Spleen (tissue), 11 donors: ENCODE data around the gene RPTOR. TPM values are rescaled to one million over a fixed set of nuclear protein-coding genes. Genes with fewer than 3 reads are reported as not detected.

Experiments used
- DNase-seq: peaks from one replicate; pipeline ENCODE4 v3.0.0-alpha.2; 2020
- H3K27ac ChIP-seq, 8 donors: fragments of 200-600 bp; sonication (generic) in 7 of 8; 1 replicate in 4 of 8; 2 replicates in 4 of 8; pipeline versions ENCODE4 v1.5.0 to v1.8.0; 2016 to 2021; ENCODE audit warnings: inconsistent platforms in 4 of 8, mild to moderate bottlenecking in 4 of 8, moderate library complexity in 1 of 8
- H3K27me3 ChIP-seq, 7 donors: fragments of 200-600 bp; sonication (generic) in 6 of 7; replicated peaks in 1 of 7; 1 replicate in 4 of 7; 2 replicates in 3 of 7; pipeline versions ENCODE4 v1.5.0 to v1.8.0; 2016 to 2021; ENCODE audit warnings: inconsistent platforms in 3 of 7, mild to moderate bottlenecking in 1 of 7
- H3K36me3 ChIP-seq, 6 donors: fragments of 200-600 bp; sonication (generic) in 5 of 6; 1 replicate in 4 of 6; 2 replicates in 2 of 6; pipeline versions ENCODE4 v1.5.0 to v1.8.0; 2016 to 2021; ENCODE audit warnings: inconsistent platforms in 2 of 6
- H3K4me1 ChIP-seq, 6 donors: fragments of 200-600 bp; sonication (generic) in 5 of 6; 1 replicate in 3 of 6; 2 replicates in 3 of 6; pipeline versions ENCODE4 v1.5.0 to v1.8.0; 2016 to 2021; ENCODE audit warnings: inconsistent platforms in 3 of 6
- H3K4me3 ChIP-seq, 8 donors: fragments of 200-600 bp; sonication (generic) in 7 of 8; 1 replicate in 4 of 8; 2 replicates in 4 of 8; pipeline versions ENCODE4 v1.5.0 to v1.8.0; 2016 to 2021; ENCODE audit warnings: inconsistent platforms in 4 of 8, mild to moderate bottlenecking in 4 of 8, moderate library complexity in 2 of 8
- H3K9me3 ChIP-seq, 8 donors: fragments of 200-600 bp; sonication (generic) in 7 of 8; 1 replicate in 4 of 8; 2 replicates in 4 of 8; pipeline versions ENCODE4 v1.5.0 to v1.8.0; 2016 to 2021; ENCODE audit warnings: inconsistent platforms in 4 of 8
- CTCF ChIP-seq, 11 experiments: fragments of 200-600 bp in 7 of 11; fragments of 450-650 bp in 4 of 11; sonication (generic) in 4 of 11; IDR thresholded peaks in 8 of 11; conservative IDR thresholded peaks in 3 of 11; 1 replicate in 7 of 11; 2 replicates in 4 of 11; pipeline versions ENCODE4 v1.4.0 to v1.8.0; 2016 to 2021; ENCODE audit warnings: antibody characterized with exemption in 11 of 11, inconsistent platforms in 4 of 11, mild to moderate bottlenecking in 1 of 11
- POLR2A ChIP-seq, 3 donors: fragments of 450-650 bp; IDR thresholded peaks; one replicate each; pipeline ENCODE4 v1.5.1; 2017; ENCODE audit warnings: antibody characterized with exemption in 3 of 3, mild to moderate bottlenecking in 1 of 3
- POLR2AphosphoS5 ChIP-seq, 3 donors: sonication (generic); formaldehyde crosslinking; IDR thresholded peaks; one replicate each; pipeline ENCODE4 v1.5.1; 2017; ENCODE audit warnings: antibody characterized with exemption in 3 of 3
- WGBS, 5 donors: extraction: QIAGEN DNeasy Blood & Tissue Kit in 3 of 5; methylation state at CpG; one replicate each; pipeline versions ENCODE4 v1.1.5 to v1.1.7; 2013 to 2018; 5-methylcytosine and 5-hydroxymethylcytosine counted together
- intact Hi-C: fragments of 100-400 bp; cut with DNase I; formaldehyde crosslinking; loops from one replicate; pipeline ENCODE4 v1.15.0; 2023; ENCODE audit warnings: low total_unique reads
- polyA plus RNA-seq, 3 donors: library from polyadenylated mRNA; stranded (reverse); fragments of 200-250 nt; gene quantifications; one replicate each; pipeline ENCODE4 v1.2.1, GENCODE V29; 2013
- total RNA-seq, 7 donors: library from RNA; depleted of rRNA in 3 of 7; stranded (reverse); fragments of >200 nt in 3 of 7; fragmentation: NEBNext Ultra II Directional in 4 of 7; extraction: Animal tissue kit (Norgen Biotek cat#: 25700) in 4 of 7; gene quantifications; one replicate each; pipeline versions ENCODE4 v1.1.0 to v1.2.1, GENCODE V29; 2016 to 2021
- donor health status: healthy with polysubstance abuse.
- donor health status: DM: no; HTN: no; CAD: no; lungs with moderate emphysema.
- donor health status: DM: no; HTN: no; CAD: no.
- donor health status: Bipolar disorder and iron deficiency.
- donor health status: healthy.
- donor health status: DM: no; HTN: no; CAD: no.
- donor health status: DM: yes; HTN: yes; CAD: no.

RPTOR gene
- total and polyA plus RNA-seq, 10 donors, result 3.1 to 61.2 (median 40.7) TPM

GRCh38 chr17:80765241-80765961 is 220.8 kb downstream of the RPTOR start:
- no peak for TF ChIP-seq CTCF (IDR thresholded peaks at IDR 0.05 in 8 of 11, conservative IDR thresholded peaks at IDR 0.05 in 3 of 11)
- TF ChIP-seq POLR2AphosphoS5 (IDR thresholded peaks at IDR 0.05), result no peak
- TF ChIP-seq POLR2A (IDR thresholded peaks at IDR 0.05), result no peak
- Histone ChIP-seq H3K27ac (peak overlapping the region in 3 of 8 donors; percentile 28 to 59 (median 49)), H3K36me3 (peaks cover 0 to 12% (median 1%) of the 10 kb centered on the region in 6 donors), H3K9me3 (no peaks in the 10 kb centered on the region), H3K4me3 (no peak overlapping the region), H3K27me3 (no peaks in the 10 kb centered on the region), H3K4me1 (peaks cover 14 to 51% (median 27%) of the 10 kb centered on the region in 6 donors)
- intact Hi-C loops, result no loop called here
- no peak for DNase-seq
- WGBS, 5 donors, result 31 to 60% (median 32%) methylated on average over 18 of the region's 18 CpGs

- no peak overlapping the region for H3K27ac ChIP-seq
- intact Hi-C loops, result no loop called here
- TF ChIP-seq POLR2AphosphoS5 (IDR thresholded peaks at IDR 0.05) (no peak), CTCF (IDR thresholded peaks at IDR 0.05 in 8 of 11, conservative IDR thresholded peaks at IDR 0.05 in 3 of 11) (no peak), POLR2A (IDR thresholded peaks at IDR 0.05) (no peak)
- no peaks in the 10 kb centered on the region for H3K9me3 ChIP-seq
- no peak for DNase-seq
- no peaks in the 10 kb centered on the region for H3K27me3 ChIP-seq
- no peak overlapping the region for H3K4me3 ChIP-seq
- H3K36me3 ChIP-seq, result peaks cover 0 to 21% (median 9%) of the 10 kb centered on the region in 6 donors
- H3K4me1 ChIP-seq, result peaks cover 14 to 42% (median 18%) of the 10 kb centered on the region in 6 donors
- 93 to 99% (median 97%) methylated on average over 3 of the region's 3 CpGs for WGBS, 5 donors
Observed at GRCh38 chr17:80766290-80766855, 221.7 kb downstream of the RPTOR start.

- TF ChIP-seq CTCF (IDR thresholded peaks at IDR 0.05 in 8 of 11, conservative IDR thresholded peaks at IDR 0.05 in 3 of 11) (no peak), POLR2A (IDR thresholded peaks at IDR 0.05) (no peak), POLR2AphosphoS5 (IDR thresholded peaks at IDR 0.05) (no peak)
- DNase-seq, result no peak
- intact Hi-C loops, result no loop called here
- Histone ChIP-seq H3K27ac (no peak overlapping the region), H3K4me3 (no peak overlapping the region), H3K4me1 (peaks cover 11 to 30% (median 18%) of the 10 kb centered on the region in 6 donors), H3K27me3 (no peaks in the 10 kb centered on the region), H3K36me3 (peaks cover 0 to 21% (median 9%) of the 10 kb centered on the region in 6 donors), H3K9me3 (no peaks in the 10 kb centered on the region)
- WGBS, 5 donors, result 77 to 88% (median 78%) methylated on average over 6 of the region's 6 CpGs
Observed at GRCh38 chr17:80768389-80768788, 223.8 kb downstream of the RPTOR start.

- Histone ChIP-seq H3K36me3 (peaks cover 0 to 24% (median 9%) of the 10 kb centered on the region in 6 donors), H3K27me3 (no peaks in the 10 kb centered on the region), H3K27ac (no peak overlapping the region), H3K9me3 (no peaks in the 10 kb centered on the region), H3K4me3 (no peak overlapping the region), H3K4me1 (peaks cover 11 to 33% (median 23%) of the 10 kb centered on the region in 6 donors)
- WGBS, 5 donors, result 94 to 97% (median 96%) methylated on average over 10 of the region's 10 CpGs
- intact Hi-C loops, result no loop called here
- no peak for DNase-seq
- TF ChIP-seq POLR2A (IDR thresholded peaks at IDR 0.05) (no peak), POLR2AphosphoS5 (IDR thresholded peaks at IDR 0.05) (no peak), CTCF (IDR thresholded peaks at IDR 0.05 in 8 of 11, conservative IDR thresholded peaks at IDR 0.05 in 3 of 11) (no peak)
Observed at GRCh38 chr17:80768936-80769335, 224.3 kb downstream of the RPTOR start.
